HG03460 (cell line): Measurements from ENCODE around the gene FAAP20.

ENCODE experiments used
- ATAC-seq: cut with Tn5 transposase; IDR thresholded peaks from one replicate; pipeline ENCODE4 v1.9.1; 2021; ENCODE audit not compliant: unreplicated experiment

The FAAP20 gene

GRCh38 chr1:2212532-2213491 lies 18.2 kb upstream of the FAAP20 start:
- ATAC-seq = no peak

DNA sequence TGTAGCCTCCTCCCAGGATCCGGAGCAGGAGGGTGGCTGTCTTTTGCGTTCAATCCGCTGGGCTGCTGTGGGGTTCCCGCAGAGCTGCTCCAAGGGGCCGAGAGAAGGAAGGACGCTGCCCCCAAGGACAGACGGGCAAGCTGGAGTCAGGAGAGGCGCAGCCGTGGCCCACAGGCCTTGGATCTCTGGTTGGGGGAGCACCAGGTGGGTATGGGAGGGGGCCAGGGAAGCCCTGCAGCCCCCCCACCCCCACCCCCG lies 17.6 kb upstream of the FAAP20 start:
- ATAC-seq = no peak

GRCh38 chr1:2210786-2211185 lies 16.2 kb upstream of the FAAP20 start:
- ATAC-seq = no peak

DNA sequence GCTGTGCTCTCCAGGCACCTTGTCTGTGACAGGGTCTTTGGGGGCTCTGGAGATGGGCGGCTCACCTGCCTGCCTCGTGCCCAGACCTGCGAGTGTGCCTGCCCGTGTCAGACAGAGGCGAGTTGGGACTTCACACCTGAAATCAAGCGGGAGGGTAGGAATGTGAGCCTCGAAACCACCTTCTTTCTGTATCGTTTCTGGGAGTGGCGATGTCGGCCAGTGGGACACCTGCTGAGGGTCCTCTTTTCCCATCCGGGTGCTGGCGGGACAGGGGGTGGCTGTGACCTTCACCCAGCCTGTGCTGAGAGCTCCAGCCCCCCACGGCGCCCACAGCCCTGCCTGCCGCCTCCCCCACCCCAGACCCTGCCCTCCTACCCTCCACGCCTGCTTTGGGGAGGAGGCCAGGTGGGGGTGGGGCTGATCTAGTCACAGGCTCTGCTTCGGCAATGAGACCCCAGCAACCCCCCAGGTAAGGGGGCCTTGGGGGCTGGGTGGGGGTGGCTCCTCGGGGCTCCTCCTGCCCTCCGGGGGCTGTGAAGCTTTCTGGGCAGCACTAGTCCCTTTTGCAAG lies 15.6 kb upstream of the FAAP20 start:
- no peak for ATAC-seq

- ATAC-seq = no peak
Observed at GRCh38 chr1:2209400-2210083, 15.0 kb upstream of the FAAP20 start.

DNA sequence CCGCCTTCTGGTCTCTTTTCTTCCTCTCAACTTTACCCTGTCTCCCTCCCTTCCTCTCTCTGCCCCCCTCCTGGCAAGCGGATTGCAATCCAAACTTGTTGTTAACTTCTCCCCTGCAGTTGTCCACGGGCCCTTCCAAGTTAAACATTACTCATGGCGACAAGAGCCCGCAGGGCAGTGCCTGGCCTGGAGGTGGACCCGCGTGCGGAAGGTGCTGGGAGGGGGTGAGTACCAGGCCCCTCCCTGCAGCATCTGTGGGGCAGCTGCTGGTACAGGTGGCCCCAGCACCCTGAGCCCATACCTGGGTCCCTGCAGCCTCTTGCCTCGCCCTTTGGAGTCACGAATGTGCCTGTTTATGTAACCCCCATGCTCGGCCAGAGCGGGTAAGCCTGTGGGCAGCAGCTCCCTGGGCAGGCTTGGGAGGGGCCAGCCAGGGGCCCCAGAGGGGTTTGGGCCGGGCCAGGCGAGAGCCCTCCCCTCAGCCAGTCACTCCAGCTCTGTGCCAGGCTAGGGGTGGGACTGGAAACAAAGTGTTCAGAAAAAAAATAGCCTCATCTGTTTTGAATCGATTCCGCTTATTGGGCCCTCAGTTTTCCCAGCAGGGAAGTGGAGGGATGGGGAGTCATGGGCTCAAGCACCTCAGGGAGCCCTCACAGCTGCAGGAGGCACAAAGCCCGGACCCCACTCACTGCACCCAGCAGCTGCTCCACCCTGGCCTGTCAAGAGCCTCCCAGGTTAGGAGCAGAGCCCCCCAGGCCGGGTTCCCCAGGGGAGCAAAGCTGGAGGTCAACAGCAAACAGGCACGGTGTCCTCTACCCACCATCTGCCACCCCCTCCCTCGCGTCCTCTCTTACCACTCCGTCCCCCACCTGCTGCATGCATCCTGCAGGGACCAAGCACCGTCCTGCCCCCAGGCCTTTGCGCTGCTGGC lies 14.0 kb upstream of the FAAP20 start:
- ATAC-seq = no peak

DNA sequence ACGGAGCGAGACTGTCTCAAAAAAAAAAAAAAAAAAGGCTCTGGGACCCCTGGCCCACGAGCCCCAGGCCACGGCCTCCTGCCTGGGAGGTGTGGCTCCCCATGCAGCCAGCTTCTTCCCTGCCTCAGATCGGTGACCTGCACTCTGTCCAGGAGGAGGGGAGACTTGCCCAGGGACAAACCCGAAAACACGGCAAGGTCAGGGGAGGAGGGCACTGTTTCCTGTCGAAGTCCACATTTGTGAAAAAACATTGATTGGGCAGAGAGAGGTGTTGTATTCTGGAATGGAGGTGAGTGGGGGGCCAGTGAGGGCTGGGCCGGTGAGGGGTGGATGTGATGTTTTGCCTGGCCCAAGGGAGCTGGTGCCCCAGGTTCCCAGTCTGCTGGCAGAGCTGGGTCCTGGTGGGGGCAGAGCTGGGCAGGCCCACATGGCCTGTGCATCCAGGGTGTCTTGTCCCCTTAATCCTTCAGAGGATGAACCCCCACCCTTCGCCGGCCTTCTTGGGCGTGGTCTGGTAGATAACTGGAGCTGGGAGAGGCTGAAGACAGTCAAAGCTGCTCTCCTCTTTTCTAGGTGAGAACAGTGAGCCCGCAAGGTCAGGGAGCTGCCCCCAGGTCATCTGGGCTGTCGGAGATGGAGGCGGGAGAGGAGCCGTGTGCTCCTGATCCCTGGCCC lies 12.4 kb upstream of the FAAP20 start:
- no peak for ATAC-seq

DNA sequence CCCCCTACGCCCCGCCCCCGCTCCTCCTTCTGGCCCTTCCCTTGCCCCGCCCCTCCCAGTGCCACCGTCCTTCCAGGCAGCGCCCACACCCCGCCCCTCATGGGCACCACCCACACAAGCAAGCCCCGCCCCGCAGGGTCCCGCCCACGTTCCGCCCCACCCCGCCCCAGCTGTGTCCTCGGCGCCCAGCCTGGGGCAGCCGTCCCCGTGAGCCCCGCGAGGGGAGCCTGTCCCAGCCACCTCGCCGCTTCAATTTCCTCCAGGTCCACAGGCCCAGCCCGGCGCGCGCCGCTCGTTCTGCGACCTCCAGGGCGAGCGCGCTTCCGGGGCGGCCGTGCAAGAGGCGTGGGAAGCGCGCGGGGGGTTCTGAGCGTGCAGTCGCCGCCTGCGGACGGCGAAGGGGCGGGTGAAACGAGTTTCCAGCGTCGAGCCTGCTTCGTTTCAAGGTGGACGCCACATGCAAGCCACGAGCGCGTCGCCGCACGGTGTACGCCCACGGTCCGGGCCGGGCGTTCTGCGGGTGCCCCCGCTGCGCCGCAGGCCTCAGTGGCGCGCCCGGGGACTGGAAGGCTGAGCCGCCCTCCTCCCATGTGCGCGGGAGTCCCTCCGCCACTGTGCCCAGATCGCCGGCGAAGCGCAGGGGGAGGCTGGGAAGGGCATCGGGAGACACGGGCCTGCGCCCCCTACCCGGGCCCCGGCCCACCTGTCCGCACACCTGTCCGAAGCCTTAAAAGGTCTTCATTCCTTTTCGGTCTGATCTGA lies 10.8 kb upstream of the FAAP20 start:
- ATAC-seq = peak; percentile 53

DNA sequence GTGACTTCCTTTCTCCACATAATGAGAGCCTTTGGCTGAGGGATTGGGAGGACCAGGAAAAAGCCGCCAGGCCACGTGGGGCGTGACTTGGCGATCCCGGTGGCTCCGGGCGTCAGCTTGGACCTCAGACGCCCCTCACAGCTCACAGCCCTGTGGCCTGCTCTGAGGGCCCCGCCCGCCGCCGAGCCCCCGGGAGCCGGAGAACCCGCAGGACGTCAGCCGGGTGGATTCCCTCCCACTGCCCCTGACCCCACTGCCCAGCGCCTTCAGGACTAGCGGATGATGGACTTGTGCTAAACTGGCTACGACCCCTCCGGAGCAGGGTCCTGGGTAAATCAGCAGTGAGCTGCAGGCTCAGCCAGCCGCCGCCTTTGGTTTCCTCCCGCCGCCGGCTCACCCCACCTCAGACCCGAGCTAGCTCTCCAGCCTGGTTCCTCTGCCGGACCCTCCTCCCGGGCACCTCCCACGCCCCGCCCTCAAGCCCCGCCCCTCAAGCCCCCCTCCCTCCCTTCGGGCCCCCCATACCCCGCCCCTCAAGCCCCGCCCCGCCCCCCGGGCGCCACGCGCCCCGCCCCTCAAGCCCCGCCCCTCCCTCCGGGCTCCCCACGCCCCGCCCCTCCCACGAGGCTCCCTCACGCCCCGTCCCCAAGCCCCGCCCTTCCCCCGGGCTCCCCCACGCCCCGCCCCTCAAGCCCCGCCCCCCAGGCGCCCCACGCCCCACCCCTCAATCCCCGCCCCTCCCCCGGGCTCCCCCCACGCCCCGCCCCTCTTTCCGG lies 10.0 kb upstream of the FAAP20 start:
- no peak for ATAC-seq

GRCh38 chr1:2203671-2204414 lies 9.3 kb upstream of the FAAP20 start:
- no peak for ATAC-seq

DNA sequence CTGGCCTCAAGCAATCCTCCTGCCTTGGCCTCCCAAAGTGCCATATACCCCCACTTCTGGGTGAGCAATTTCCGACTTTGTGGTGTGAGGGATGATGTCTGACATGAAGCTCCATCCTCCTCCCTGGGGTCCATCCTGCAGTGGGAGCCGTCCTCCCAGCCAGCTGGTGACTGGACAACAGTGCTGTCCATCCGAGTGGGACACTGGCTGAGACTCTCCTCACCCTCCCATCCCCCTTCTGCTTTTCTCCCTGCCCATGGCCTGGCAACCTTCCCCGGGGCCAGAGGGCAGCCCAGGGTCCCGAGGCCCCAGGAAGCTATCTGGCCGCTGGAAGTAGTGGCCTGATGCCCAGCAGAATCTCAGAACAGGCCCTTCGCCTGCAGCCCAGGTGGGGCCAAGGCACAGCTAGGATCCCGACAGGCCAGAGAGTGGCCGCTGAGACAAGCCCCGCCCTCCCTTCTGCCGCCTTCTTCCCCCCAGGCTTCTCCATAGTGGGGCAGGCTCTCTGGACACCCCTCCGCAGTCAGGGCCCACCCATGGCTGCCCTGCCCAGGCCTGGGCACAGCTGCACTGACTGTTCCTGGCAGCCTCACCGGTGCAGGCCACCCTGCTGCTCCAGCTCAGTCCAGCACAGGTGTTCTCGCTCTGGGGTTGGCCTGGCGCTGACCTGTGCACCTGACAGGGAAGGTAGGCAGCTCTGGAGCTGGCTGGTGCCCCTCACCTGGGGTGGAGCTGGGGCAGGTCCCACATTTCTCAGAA lies 8.4 kb upstream of the FAAP20 start:
- no peak for ATAC-seq

GRCh38 chr1:2202008-2202575 lies 7.5 kb upstream of the FAAP20 start:
- ATAC-seq = no peak

DNA sequence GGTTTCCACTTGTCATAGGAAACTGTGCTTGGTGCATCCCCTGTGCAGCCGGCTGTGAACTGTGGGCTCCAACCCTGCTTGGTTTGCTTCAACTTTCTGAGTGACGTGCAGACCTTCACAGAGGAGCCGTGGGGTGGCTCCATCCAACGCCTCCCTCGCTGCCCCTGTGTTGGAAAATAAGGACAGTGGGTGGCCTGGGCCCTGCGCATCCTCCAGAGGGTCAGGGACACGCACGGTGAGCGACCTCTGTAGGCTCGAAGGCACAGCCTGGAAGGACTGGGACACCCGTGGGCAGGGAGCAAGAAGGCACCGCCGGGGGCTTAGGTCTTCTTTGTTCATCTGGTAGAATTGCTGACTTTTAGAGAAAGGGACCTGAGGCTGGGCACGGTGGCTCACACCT lies 6.5 kb upstream of the FAAP20 start:
- ATAC-seq = no peak

DNA sequence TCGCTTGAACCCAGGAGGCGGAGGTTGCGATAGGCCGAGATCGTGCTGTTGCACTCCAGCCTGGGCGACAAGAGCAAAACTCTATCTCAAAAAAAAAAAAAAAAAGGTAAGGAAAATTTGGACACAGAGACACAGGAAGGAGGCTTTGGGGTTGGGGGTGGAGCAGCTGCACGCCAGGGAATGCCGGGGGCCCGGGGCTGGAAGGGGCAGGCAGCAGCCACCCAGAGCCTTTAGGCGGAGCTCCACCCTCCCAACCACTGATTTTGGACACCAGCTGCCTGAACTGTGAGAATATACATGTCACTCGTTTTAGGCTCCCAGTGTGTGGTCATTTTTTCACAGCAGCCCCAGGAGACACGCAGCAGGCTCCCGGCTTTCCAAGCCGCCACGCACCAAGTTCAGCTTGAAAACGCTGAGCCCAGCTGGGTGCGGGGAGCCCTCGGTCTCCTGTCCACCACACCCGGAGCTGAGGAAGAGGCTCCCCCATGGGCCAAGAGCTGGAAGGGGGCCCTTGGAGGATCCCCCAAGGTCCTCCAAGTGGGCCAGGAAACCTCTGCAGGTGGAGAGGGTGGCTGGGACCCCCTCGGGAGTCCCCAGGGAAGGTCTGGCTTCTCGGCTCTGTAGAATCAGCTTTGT lies 5.9 kb upstream of the FAAP20 start:
- no peak for ATAC-seq

GRCh38 chr1:2199042-2199810 lies 4.7 kb upstream of the FAAP20 start:
- peak; percentile 35 for ATAC-seq

- ATAC-seq = no peak
Observed at GRCh38 chr1:2198571-2198970, 4.0 kb upstream of the FAAP20 start.
